Thymus (tissue), 11 donors: ENCODE data around the gene PLGRKT. TPM values are rescaled to one million over a fixed set of nuclear protein-coding genes. Genes with fewer than 3 reads are reported as not detected.

Experiments
- DNase-seq, 9 donors: peaks; one replicate each; pipeline ENCODE4 v3.0.0-alpha.2; 2013; ENCODE audit warnings: low spot score in 9 of 9, low read depth in 6 of 9, missing footprints in 1 of 9
- H3K27ac ChIP-seq, 2 donors: one replicate each; pipeline ENCODE4 v1.5.1; 2013; ENCODE audit warnings: control low read depth in 1 of 2, low read depth in 1 of 2, low read length in 1 of 2, mild to moderate bottlenecking in 1 of 2, moderate library complexity in 1 of 2
- H3K27me3 ChIP-seq, 2 donors: one replicate each; pipeline ENCODE4 v1.5.1; 2013; ENCODE audit warnings: low read length in 1 of 2; ENCODE audit not compliant: control insufficient read depth in 2 of 2, insufficient read depth in 1 of 2
- H3K36me3 ChIP-seq, 2 donors: one replicate each; pipeline ENCODE4 v1.5.1; 2013; ENCODE audit warnings: low read length in 1 of 2, mild to moderate bottlenecking in 1 of 2, moderate library complexity in 1 of 2; ENCODE audit not compliant: control insufficient read depth in 2 of 2, insufficient read depth in 2 of 2
- H3K4me1 ChIP-seq, 2 donors: one replicate each; pipeline ENCODE4 v1.5.1; 2013; ENCODE audit warnings: low read length in 2 of 2; ENCODE audit not compliant: control insufficient read depth in 2 of 2, insufficient read depth in 2 of 2
- H3K4me3 ChIP-seq, 2 donors: one replicate each; pipeline ENCODE4 v1.5.1; 2013; ENCODE audit warnings: low read length in 2 of 2, control low read depth in 1 of 2, mild to moderate bottlenecking in 1 of 2
- H3K9me3 ChIP-seq, 2 donors: one replicate each; pipeline ENCODE4 v1.5.1; 2013; ENCODE audit warnings: low read length in 1 of 2, mild to moderate bottlenecking in 1 of 2; ENCODE audit not compliant: control insufficient read depth in 2 of 2, insufficient read depth in 1 of 2
- WGBS: extraction: QIAGEN DNeasy Blood & Tissue Kit; methylation state at CpG from one replicate; pipeline ENCODE4 v1.1.7; 2013; 5-methylcytosine and 5-hydroxymethylcytosine counted together
- polyA plus RNA-seq: library from polyadenylated mRNA; stranded (reverse); fragments of 200-250 nt; gene quantifications from one replicate; pipeline ENCODE4 v1.2.3, GENCODE V29; 2013
- total RNA-seq: library from RNA; stranded (reverse); fragments of 120-200 nt; gene quantifications from one replicate; pipeline ENCODE4 v1.2.4, GENCODE V29; 2013
- donor health status: healthy.

PLGRKT gene
- total and polyA plus RNA-seq, 2 donors: 38.8 to 53.7 TPM

- H3K9me3 ChIP-seq: no peaks in the 10 kb centered on the region
- DNase-seq: no peak
- no peaks in the 10 kb centered on the region for H3K27me3 ChIP-seq
- H3K27ac ChIP-seq: no peak overlapping the region
- no peaks in the 10 kb centered on the region for H3K36me3 ChIP-seq
- H3K4me1 ChIP-seq: no peaks in the 10 kb centered on the region
- no peak overlapping the region for H3K4me3 ChIP-seq
- WGBS: 97% methylated on average over 5 of the region's 5 CpGs
These were observed 49.5 kb downstream of the PLGRKT start for GRCh38 chr9:5388026-5388819.

- no peak overlapping the region for H3K4me3 ChIP-seq
- no peak overlapping the region for H3K27ac ChIP-seq
- no peaks in the 10 kb centered on the region for H3K36me3 ChIP-seq
- no peaks in the 10 kb centered on the region for H3K27me3 ChIP-seq
- H3K9me3 ChIP-seq: no peaks in the 10 kb centered on the region
- no peak for DNase-seq
- H3K4me1 ChIP-seq: no peaks in the 10 kb centered on the region
These were observed 53.3 kb downstream of the PLGRKT start for GRCh38 chr9:5384436-5384835.

GRCh38 chr9:5382479-5382878, 55.2 kb downstream of the PLGRKT start:
- H3K4me3 ChIP-seq: no peak overlapping the region
- H3K4me1 ChIP-seq: no peaks in the 10 kb centered on the region
- 94% methylated on average over 3 of the region's 3 CpGs for WGBS
- no peak for DNase-seq
- H3K9me3 ChIP-seq: no peaks in the 10 kb centered on the region
- H3K27me3 ChIP-seq: no peaks in the 10 kb centered on the region
- no peaks in the 10 kb centered on the region for H3K36me3 ChIP-seq
- no peak overlapping the region for H3K27ac ChIP-seq

- 88% methylated on average over 6 of the region's 6 CpGs for WGBS
These were observed 61.8 kb downstream of the PLGRKT start for GRCh38 chr9:5375790-5376477.

GRCh38 chr9:5375091-5375490, 62.6 kb downstream of the PLGRKT start:
- H3K4me3 ChIP-seq: no peak overlapping the region
- H3K27me3 ChIP-seq: no peaks in the 10 kb centered on the region
- H3K9me3 ChIP-seq: no peaks in the 10 kb centered on the region
- H3K27ac ChIP-seq: no peak overlapping the region
- 94% methylated on average over 1 of the region's 1 CpG for WGBS
- H3K4me1 ChIP-seq: no peaks in the 10 kb centered on the region
- H3K36me3 ChIP-seq: no peaks in the 10 kb centered on the region
- DNase-seq: no peak

More at GRCh38 chr9:5375790-5376477, 61.8 kb downstream of the PLGRKT start:
- no peak overlapping the region for H3K27ac ChIP-seq
- H3K27me3 ChIP-seq: no peaks in the 10 kb centered on the region
- H3K4me1 ChIP-seq: no peaks in the 10 kb centered on the region
- no peaks in the 10 kb centered on the region for H3K9me3 ChIP-seq
- DNase-seq: no peak
- no peaks in the 10 kb centered on the region for H3K36me3 ChIP-seq
- no peak overlapping the region for H3K4me3 ChIP-seq

GRCh38 chr9:5364294-5365024, 73.3 kb downstream of the PLGRKT start:
- Histone ChIP-seq H3K36me3 (no peaks in the 10 kb centered on the region), H3K27ac (no peak overlapping the region), H3K4me1 (no peaks in the 10 kb centered on the region), H3K9me3 (no peaks in the 10 kb centered on the region), H3K27me3 (no peaks in the 10 kb centered on the region), H3K4me3 (no peak overlapping the region)
- 65% methylated on average over 3 of the region's 3 CpGs for WGBS
- no peak for DNase-seq

GRCh38 chr9:5361326-5362010, 76.3 kb downstream of the PLGRKT start:
- no peaks in the 10 kb centered on the region for H3K36me3 ChIP-seq

GRCh38 chr9:5360341-5360740, 77.4 kb downstream of the PLGRKT start:
- DNase-seq: no peak
- Histone ChIP-seq H3K9me3 (no peaks in the 10 kb centered on the region), H3K36me3 (no peaks in the 10 kb centered on the region), H3K4me3 (no peak overlapping the region), H3K4me1 (no peaks in the 10 kb centered on the region), H3K27me3 (no peaks in the 10 kb centered on the region), H3K27ac (no peak overlapping the region)

More at GRCh38 chr9:5361326-5362010, 76.3 kb downstream of the PLGRKT start:
- H3K27ac ChIP-seq: no peak overlapping the region
- H3K9me3 ChIP-seq: no peaks in the 10 kb centered on the region
- no peak for DNase-seq
- no peaks in the 10 kb centered on the region for H3K4me1 ChIP-seq
- WGBS: 97% methylated on average over 3 of the region's 3 CpGs
- H3K4me3 ChIP-seq: no peak overlapping the region
- H3K27me3 ChIP-seq: no peaks in the 10 kb centered on the region
